ENCODE measurements around the gene CARMIL1.

GRCh38 chr6:25242567-25242966 is 36.6 kb upstream of the CARMIL1 start:
- TF ChIP-seq PRDM1 (tag by site-specific recombination; IDR thresholded peaks at IDR 0.05) (no peak), OSR2 (tag by site-specific recombination; IDR thresholded peaks at IDR 0.05) (no peak), CTCF (tag by site-specific recombination; IDR thresholded peaks at IDR 0.05) (no peak)
